GM18505 (cell line): ENCODE measurements around the gene CDK9.

Experiments
- ATAC-seq: cut with Tn5 transposase; IDR thresholded peaks from one replicate; pipeline ENCODE4 v1.9.1; 2021; ENCODE audit not compliant: unreplicated experiment
- POLR2A ChIP-seq: IDR thresholded peaks from 4 replicates; pipeline ENCODE4 v1.6.1; 2011; ENCODE audit warnings: borderline replicate concordance; ENCODE audit not compliant: insufficient read depth, insufficient read length; ENCODE audit errors: extremely low read depth

CDK9 gene

DNA sequence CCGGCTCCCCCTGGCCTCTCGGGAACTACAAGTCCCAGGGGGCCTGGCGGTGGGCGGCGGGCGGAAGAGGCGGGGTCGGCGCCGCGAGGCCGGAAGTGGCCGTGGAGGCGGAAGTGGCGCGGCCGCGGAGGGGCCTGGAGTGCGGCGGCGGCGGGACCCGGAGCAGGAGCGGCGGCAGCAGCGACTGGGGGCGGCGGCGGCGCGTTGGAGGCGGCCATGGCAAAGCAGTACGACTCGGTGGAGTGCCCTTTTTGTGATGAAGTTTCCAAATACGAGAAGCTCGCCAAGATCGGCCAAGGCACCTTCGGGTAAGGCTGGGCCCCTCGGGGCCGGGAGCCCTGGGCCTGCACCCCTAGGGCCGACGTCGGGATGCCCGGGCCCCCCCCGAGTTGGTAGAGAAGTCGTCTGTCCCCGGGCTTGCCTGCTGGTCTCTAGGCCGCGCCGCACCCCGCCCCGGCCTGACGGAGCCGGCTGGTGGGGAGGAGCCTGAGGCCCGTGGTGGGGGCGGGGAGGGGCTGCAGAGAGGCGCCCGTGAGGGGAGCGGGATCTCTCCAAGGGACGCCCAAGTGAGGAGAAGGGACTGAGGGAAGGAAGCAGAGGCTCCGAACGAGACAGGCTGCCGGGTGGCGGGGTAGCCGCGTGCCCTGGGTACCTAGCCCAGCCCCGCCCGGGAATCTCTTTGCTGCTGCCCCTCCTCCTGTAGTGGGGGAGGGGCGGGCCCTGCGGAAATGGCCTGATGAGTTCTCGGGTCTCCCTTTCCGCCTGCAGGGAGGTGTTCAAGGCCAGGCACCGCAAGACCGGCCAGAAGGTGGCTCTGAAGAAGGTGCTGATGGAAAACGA lies at the start of gene CDK9:
CDK9 (plus strand) TSS at position 102 of the 840 bp plus-strand sequence; CDS start at position 217, 115 bp downstream.
- peak; percentile 73 for TF ChIP-seq POLR2A
- ATAC-seq, result peak; percentile 65

DNA sequence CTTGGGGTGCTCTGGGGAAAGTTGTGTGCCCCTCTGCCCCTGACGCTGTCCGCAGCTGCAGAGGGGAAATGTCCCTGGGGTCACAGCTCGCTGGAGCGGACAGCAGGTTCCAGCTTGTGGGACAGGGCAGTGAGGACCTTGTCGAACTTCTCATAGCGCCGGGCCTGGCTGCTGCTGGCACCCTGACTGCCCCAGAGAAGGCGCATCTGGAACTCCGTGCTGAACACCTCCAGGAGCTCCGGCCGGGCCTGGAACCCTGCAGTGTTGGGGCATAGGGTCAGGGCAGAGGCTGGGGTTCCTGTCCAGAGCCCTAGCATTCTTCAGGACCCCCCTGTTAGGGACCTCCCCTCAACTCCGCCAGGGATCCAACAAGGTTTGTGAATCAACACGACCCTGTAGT lies 47.2 kb upstream of the CDK9 start:
- TF ChIP-seq POLR2A, result no peak
- ATAC-seq, result no peak

GRCh38 chr9:127739614-127740330 lies 46.1 kb upstream of the CDK9 start:
- TF ChIP-seq POLR2A, result no peak
- ATAC-seq, result no peak

GRCh38 chr9:127741831-127742434 lies 43.9 kb upstream of the CDK9 start:
- TF ChIP-seq POLR2A, result no peak

GRCh38 chr9:127742435-127743088 lies 43.3 kb upstream of the CDK9 start:
- no peak for ATAC-seq
- TF ChIP-seq POLR2A, result no peak

More at GRCh38 chr9:127741831-127742434, 43.9 kb upstream of the CDK9 start:
- no peak for ATAC-seq

DNA sequence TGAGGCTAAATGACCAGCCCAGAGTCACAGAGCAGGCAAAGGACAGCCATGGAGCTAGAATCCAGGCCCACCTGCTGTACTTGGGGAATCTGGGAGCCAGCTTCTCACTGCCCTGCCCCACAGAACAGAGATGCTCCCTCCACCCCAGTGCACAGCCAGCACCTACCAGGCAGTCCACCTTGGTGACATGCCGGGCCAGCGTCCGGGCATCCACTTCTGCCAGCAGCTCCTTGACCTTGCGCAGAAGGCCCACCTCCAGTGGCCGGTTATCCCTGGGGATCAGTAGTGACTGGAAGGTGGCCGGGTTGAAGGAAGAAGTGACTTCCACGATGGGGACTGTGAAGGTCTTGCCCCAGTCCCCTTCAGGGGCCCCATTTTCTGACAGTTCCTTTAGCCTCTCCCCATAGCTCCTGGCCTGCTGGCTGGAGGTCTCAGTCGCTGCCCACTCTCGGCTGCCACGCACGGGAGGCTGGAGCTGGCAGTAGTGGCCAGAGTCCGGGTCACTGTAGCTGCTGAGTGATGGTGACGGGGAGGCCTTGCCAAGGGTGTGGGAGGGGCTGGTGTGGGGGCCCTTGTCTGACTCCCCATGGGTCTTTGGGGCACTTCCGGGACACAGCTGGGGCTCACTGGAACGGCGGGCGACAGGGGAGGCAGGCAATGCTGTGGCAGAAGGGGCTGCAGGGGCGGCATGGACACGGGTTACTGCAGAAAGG lies 41.3 kb upstream of the CDK9 start:
- TF ChIP-seq POLR2A, result no peak
- no peak for ATAC-seq

- ATAC-seq, result no peak
- TF ChIP-seq POLR2A, result no peak
These were observed 38.8 kb upstream of the CDK9 start for GRCh38 chr9:127746959-127747569.

GRCh38 chr9:127749090-127749787 lies 36.6 kb upstream of the CDK9 start:
- ATAC-seq, result no peak

DNA sequence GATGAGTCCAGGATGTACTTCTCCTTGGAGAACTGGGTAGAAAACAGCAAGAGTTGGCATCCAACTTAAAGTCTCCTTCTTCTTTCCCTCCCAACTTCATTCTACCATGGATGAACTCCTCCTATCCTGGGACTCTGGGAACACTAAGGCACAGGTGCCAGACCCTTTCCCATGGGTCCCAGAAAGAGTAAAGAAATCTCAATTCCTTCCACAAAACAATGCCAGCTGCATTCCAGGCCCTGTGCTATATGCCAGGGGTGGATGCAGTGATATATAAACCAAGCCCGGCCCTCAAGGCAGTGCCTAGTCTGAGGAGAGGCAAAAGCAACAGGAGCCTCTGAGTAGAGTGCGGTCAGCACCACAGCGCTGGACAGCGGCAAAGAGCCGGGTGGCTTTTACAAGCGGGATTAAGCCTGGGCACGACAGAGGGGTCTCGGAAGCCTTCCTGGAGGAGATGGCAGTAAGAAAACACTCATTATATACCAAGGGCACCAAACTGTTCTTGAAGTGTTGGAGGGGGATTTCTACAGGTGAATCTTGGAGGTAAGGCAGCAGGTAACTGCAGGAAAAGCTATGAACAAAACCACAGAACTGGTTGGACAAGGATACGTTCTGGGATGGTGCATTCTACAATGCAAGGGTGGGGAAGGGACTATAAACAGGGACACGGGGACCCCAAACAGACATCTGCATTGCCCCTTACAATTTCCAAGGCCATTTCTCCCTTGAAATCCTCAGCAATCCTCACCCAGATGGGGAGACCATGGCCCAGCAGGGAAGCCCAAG lies 34.4 kb upstream of the CDK9 start:
- no peak for TF ChIP-seq POLR2A
- ATAC-seq, result no peak

More at GRCh38 chr9:127749090-127749787, 36.6 kb upstream of the CDK9 start:
- TF ChIP-seq POLR2A, result no peak

GRCh38 chr9:127753148-127753547 lies 32.7 kb upstream of the CDK9 start:
- no peak for ATAC-seq

GRCh38 chr9:127753622-127754021 lies 32.2 kb upstream of the CDK9 start:
- ATAC-seq, result no peak
- no peak for TF ChIP-seq POLR2A

More at GRCh38 chr9:127753148-127753547, 32.7 kb upstream of the CDK9 start:
- TF ChIP-seq POLR2A, result no peak
